Body of pancreas (tissue), 4 donors: ENCODE results near the gene PILRA.

Experiments
- POLR2A ChIP-seq, 3 donors: fragments of 450-650 bp; IDR thresholded peaks; one replicate each; pipeline ENCODE4 v1.6.1; 2016; ENCODE audit warnings: antibody characterized with exemption in 3 of 3, mild to moderate bottlenecking in 2 of 3
- TF ChIP-seq, protein P1 (sequence below), 7 experiments: fragments of 450-650 bp in 4 of 7; fragments of 200-600 bp in 3 of 7; sonication (generic) in 3 of 7; IDR thresholded peaks; one replicate each; pipeline ENCODE4 v1.5.1; 2016 to 2019; ENCODE audit warnings: antibody characterized with exemption in 7 of 7

DNA sequence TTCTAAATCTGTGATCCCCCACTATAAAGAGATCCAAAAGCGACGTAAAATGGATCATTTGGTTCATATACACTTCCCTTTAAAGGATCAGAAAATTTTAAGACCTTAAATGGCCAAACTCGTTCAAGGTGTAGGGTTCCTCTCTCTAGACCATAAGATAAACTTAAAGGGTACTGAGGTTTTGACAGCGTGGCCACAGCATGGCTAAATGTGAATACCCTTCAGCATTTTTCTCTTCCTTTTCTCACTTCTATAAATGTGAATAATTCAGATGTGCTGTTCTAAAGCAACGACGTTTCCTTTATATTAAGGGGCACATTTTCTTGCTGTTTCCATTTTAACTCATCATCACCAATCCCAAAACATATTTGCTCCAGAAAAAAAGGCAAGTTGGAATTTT lies 50.0 kb downstream of the PILRA start:
- TF ChIP-seq, protein P1, sequence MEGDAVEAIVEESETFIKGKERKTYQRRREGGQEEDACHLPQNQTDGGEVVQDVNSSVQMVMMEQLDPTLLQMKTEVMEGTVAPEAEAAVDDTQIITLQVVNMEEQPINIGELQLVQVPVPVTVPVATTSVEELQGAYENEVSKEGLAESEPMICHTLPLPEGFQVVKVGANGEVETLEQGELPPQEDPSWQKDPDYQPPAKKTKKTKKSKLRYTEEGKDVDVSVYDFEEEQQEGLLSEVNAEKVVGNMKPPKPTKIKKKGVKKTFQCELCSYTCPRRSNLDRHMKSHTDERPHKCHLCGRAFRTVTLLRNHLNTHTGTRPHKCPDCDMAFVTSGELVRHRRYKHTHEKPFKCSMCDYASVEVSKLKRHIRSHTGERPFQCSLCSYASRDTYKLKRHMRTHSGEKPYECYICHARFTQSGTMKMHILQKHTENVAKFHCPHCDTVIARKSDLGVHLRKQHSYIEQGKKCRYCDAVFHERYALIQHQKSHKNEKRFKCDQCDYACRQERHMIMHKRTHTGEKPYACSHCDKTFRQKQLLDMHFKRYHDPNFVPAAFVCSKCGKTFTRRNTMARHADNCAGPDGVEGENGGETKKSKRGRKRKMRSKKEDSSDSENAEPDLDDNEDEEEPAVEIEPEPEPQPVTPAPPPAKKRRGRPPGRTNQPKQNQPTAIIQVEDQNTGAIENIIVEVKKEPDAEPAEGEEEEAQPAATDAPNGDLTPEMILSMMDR (IDR thresholded peaks at IDR 0.05), result no peak
- no peak for TF ChIP-seq POLR2A (IDR thresholded peaks at IDR 0.05)
